ENCODE results near the gene CWC25.

DNA sequence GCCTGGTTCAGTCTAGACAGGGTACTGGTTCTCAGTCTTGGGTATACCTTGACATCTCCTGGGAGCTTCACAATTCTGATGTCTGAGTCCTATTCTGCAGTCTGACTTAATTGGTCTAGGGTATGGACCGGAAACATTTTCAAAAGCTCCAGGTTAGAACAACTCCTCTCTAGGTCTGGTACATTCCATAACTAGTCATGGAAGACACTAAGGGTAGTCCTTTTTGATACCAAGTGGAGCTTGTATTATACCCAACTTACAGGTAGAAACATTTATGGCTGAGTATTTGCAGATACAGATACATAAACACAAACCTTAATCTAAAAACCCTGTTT, 23.4 kb upstream of the CWC25 start:
- TF ChIP-seq, protein P1, sequence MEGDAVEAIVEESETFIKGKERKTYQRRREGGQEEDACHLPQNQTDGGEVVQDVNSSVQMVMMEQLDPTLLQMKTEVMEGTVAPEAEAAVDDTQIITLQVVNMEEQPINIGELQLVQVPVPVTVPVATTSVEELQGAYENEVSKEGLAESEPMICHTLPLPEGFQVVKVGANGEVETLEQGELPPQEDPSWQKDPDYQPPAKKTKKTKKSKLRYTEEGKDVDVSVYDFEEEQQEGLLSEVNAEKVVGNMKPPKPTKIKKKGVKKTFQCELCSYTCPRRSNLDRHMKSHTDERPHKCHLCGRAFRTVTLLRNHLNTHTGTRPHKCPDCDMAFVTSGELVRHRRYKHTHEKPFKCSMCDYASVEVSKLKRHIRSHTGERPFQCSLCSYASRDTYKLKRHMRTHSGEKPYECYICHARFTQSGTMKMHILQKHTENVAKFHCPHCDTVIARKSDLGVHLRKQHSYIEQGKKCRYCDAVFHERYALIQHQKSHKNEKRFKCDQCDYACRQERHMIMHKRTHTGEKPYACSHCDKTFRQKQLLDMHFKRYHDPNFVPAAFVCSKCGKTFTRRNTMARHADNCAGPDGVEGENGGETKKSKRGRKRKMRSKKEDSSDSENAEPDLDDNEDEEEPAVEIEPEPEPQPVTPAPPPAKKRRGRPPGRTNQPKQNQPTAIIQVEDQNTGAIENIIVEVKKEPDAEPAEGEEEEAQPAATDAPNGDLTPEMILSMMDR (IDR thresholded peaks at IDR 0.05; ENCODE audit: insufficient read depth, low read depth, low read length) = no peak
- no peak for TF ChIP-seq EZH2 (IDR thresholded peaks at IDR 0.05; ENCODE audit: insufficient read depth, low read length)

All from astrocyte (in vitro differentiated cells and primary cell).